H1 (cell line): ENCODE measurements around the gene MMP24. TPM values are rescaled to one million over a fixed set of nuclear protein-coding genes. Genes with fewer than 3 reads are reported as not detected.

Source experiments
- EZH2 ChIP-seq: fragments of 200-600 bp; sonication (generic); IDR thresholded peaks from 2 replicates; pipeline ENCODE4 v1.7.1; 2012; ENCODE audit warnings: low read depth, mild to moderate bottlenecking, moderate library complexity, low read length, inconsistent platforms; ENCODE audit not compliant: severe bottlenecking
- PHF8 ChIP-seq: fragments of 200-600 bp; sonication (generic); conservative IDR thresholded peaks from 2 replicates; pipeline ENCODE4 v1.7.1; 2012; ENCODE audit warnings: low read depth, mild to moderate bottlenecking, inconsistent platforms, low read length, moderate library complexity
- RBBP5 ChIP-seq: IDR thresholded peaks from 2 replicates; pipeline ENCODE4 v1.7.1; 2012; ENCODE audit warnings: low read depth, mild to moderate bottlenecking, inconsistent platforms, low read length, moderate library complexity, borderline replicate concordance
- polyA plus RNA-seq, 7 experiments: library from polyadenylated mRNA; depleted of rRNA in 3 of 7; stranded (reverse) in 5 of 7; unstranded in 2 of 7; fragments of >200 nt in 5 of 7; fragments of 200-250 nt in 2 of 7; gene quantifications; 1 replicate in 5 of 7; 2 replicates in 1 of 7; 4 replicates in 1 of 7; pipeline versions ENCODE4 v1.2.1 to v1.2.3, GENCODE V29; 2011 to 2013; ENCODE audit warnings: missing spikeins in 2 of 7, mixed read lengths in 2 of 7
- total RNA-seq: library from RNA; stranded (reverse); fragmentation: NEBNext Ultra II Directional; extraction: Animal tissue kit (Norgen Biotek cat#: 25700); gene quantifications from 2 replicates; pipeline ENCODE4 v1.2.1, GENCODE V29; 2021
- TF ChIP-seq, protein P1 (sequence below): IDR thresholded peaks from 2 replicates; pipeline ENCODE4 v1.6.1; 2012; ENCODE audit warnings: inconsistent platforms
- TF ChIP-seq, protein P2 (sequence below): IDR thresholded peaks from 2 replicates; pipeline ENCODE4 v1.6.1; 2011; ENCODE audit warnings: low read depth, mild to moderate bottlenecking, low read length; ENCODE audit not compliant: insufficient read depth

MMP24 gene
- total and polyA plus RNA-seq, 2 of the 8 experiments (the other 6 are each of a cell fraction or from before 2014, with no cell fraction given) = 18.8 to 21.4 TPM

GRCh38 chr20:35226126-35226883 lies at the start of gene MMP24 (continued):
- TF ChIP-seq, protein P1, sequence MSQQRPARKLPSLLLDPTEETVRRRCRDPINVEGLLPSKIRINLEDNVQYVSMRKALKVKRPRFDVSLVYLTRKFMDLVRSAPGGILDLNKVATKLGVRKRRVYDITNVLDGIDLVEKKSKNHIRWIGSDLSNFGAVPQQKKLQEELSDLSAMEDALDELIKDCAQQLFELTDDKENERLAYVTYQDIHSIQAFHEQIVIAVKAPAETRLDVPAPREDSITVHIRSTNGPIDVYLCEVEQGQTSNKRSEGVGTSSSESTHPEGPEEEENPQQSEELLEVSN = no peak
- TF ChIP-seq RBBP5 (no peak), PHF8 (0 out of 2 replicates have a peak, but pooled peaks have one; percentile 40), EZH2 (peak; percentile 14)
- TF ChIP-seq, protein P2, sequence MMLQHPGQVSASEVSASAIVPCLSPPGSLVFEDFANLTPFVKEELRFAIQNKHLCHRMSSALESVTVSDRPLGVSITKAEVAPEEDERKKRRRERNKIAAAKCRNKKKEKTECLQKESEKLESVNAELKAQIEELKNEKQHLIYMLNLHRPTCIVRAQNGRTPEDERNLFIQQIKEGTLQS = no peak
